Neural cell (in vitro differentiated cells): Measurements from ENCODE around the gene FMN2. TPM values are rescaled to one million over a fixed set of nuclear protein-coding genes. Genes with fewer than 3 reads are reported as not detected.

Source experiments
- H2AFZ ChIP-seq: fragments of 200-600, 300-800 bp; sonication (generic), shearing (Covaris generic); 2 replicates; pipeline ENCODE4 v1.6.0; 2014; ENCODE audit warnings: low read depth, mild to moderate bottlenecking, antibody characterized with exemption, low read length, moderate library complexity
- H3F3A ChIP-seq: fragments of 200-600 bp; shearing (Covaris generic); 2 replicates; pipeline ENCODE4 v1.6.1; 2016; ENCODE audit warnings: mild to moderate bottlenecking, moderate library complexity, mixed read lengths, antibody characterized with exemption, low read length; ENCODE audit not compliant: insufficient read depth, poor library complexity, severe bottlenecking
- H3K27ac ChIP-seq: fragments of 200-600, 300-800 bp; sonication (generic), shearing (Covaris generic); 2 replicates; pipeline ENCODE4 v1.5.1; 2014; ENCODE audit warnings: mild to moderate bottlenecking, low read length, moderate library complexity
- H3K27me3 ChIP-seq: fragments of 300-800, 200-600 bp; sonication (generic), shearing (Covaris generic); 2 replicates; pipeline ENCODE4 v1.6.0; 2014; ENCODE audit warnings: mild to moderate bottlenecking, low read depth, low read length, moderate library complexity; ENCODE audit not compliant: insufficient read depth
- H3K36me3 ChIP-seq: fragments of 300-800, 200-600 bp; sonication (generic), shearing (Covaris generic); 2 replicates; pipeline ENCODE4 v1.5.1; 2014; ENCODE audit warnings: mild to moderate bottlenecking, antibody characterized with exemption, low read length, moderate library complexity; ENCODE audit not compliant: insufficient read depth
- H3K4me2 ChIP-seq: fragments of 300-800, 200-600 bp; sonication (generic), shearing (Covaris generic); 2 replicates; pipeline ENCODE4 v1.6.0; 2014; ENCODE audit warnings: mild to moderate bottlenecking, low read length
- H3K4me3 ChIP-seq: fragments of 300-800, 200-600 bp; sonication (generic), shearing (Covaris generic); 2 replicates; pipeline ENCODE4 v1.5.1; 2014; ENCODE audit warnings: mild to moderate bottlenecking, low read length, moderate library complexity
- H3K79me2 ChIP-seq: fragments of 200-600 bp; shearing (Covaris generic); replicated peaks from 2 replicates; pipeline ENCODE4 v1.6.0; 2014; ENCODE audit warnings: mild to moderate bottlenecking, low read length, moderate library complexity; ENCODE audit not compliant: insufficient read depth
- H3K9ac ChIP-seq: fragments of 300-800, 200-600 bp; sonication (generic), shearing (Covaris generic); 2 replicates; pipeline ENCODE4 v1.6.1; 2016; ENCODE audit warnings: mild to moderate bottlenecking, low read length, mixed read lengths
- H3K9me2 ChIP-seq: fragments of 200-600 bp; shearing (Covaris generic); 2 replicates; pipeline ENCODE4 v1.6.1; 2016; ENCODE audit warnings: mild to moderate bottlenecking, low read length, mixed read lengths; ENCODE audit not compliant: insufficient read depth
- H3K9me3 ChIP-seq: fragments of 200-600, 300-800 bp; sonication (generic), shearing (Covaris generic); 2 replicates; pipeline ENCODE4 v1.6.1; 2016; ENCODE audit warnings: mild to moderate bottlenecking, mixed run types, low read length, moderate library complexity, mixed read lengths
- H4K20me1 ChIP-seq: fragments of 200-600 bp; shearing (Covaris generic); 2 replicates; pipeline ENCODE4 v1.6.1; 2016; ENCODE audit warnings: mild to moderate bottlenecking, mixed run types; ENCODE audit not compliant: insufficient read depth
- EP300 ChIP-seq: fragments of 450-650 bp; conservative IDR thresholded peaks from 2 replicates; pipeline ENCODE4 v1.6.1; 2014; ENCODE audit warnings: antibody characterized with exemption, mild to moderate bottlenecking, moderate library complexity; ENCODE audit not compliant: poor library complexity, severe bottlenecking
- EZH2 ChIP-seq: fragments of 200-600, 300-800 bp; shearing (Covaris generic), sonication (generic); IDR thresholded peaks from 2 replicates; pipeline ENCODE4 v1.6.1; 2014; ENCODE audit warnings: antibody characterized with exemption, low read length, borderline replicate concordance, mild to moderate bottlenecking; ENCODE audit not compliant: insufficient read depth, poor library complexity, severe bottlenecking
- MXI1 ChIP-seq: fragments of 450-650 bp; conservative IDR thresholded peaks from 2 replicates; pipeline ENCODE4 v1.6.1; 2014; ENCODE audit warnings: antibody characterized with exemption, mild to moderate bottlenecking; ENCODE audit not compliant: poor library complexity, severe bottlenecking
- POLR2AphosphoS5 ChIP-seq: IDR thresholded peaks from 2 replicates; pipeline ENCODE4 v1.6.1; 2012
- RAD21 ChIP-seq: fragments of 450-650 bp; conservative IDR thresholded peaks from 2 replicates; pipeline ENCODE4 v1.6.1; 2014; ENCODE audit warnings: antibody characterized with exemption, mild to moderate bottlenecking, moderate library complexity
- SMC3 ChIP-seq: fragments of 450-650 bp; conservative IDR thresholded peaks from 2 replicates; pipeline ENCODE4 v1.6.1; 2014; ENCODE audit warnings: antibody characterized with exemption, mild to moderate bottlenecking, moderate library complexity; ENCODE audit not compliant: poor library complexity
- TAF1 ChIP-seq: IDR thresholded peaks from 2 replicates; pipeline ENCODE4 v1.6.1; 2012; ENCODE audit warnings: low read depth
- polyA plus RNA-seq: library from polyadenylated mRNA; depleted of rRNA; stranded (reverse); fragments of >200 nt; gene quantifications from 2 replicates; pipeline ENCODE4 v1.2.3, GENCODE V29; 2014
- TF ChIP-seq, protein P1 (sequence below): IDR thresholded peaks from 2 replicates; pipeline ENCODE4 v1.6.1; 2012; ENCODE audit warnings: borderline replicate concordance
- TF ChIP-seq, protein P2 (sequence below): fragments of 450-650 bp; IDR thresholded peaks from 2 replicates; pipeline ENCODE4 v1.5.1; 2014; ENCODE audit warnings: antibody characterized with exemption, mild to moderate bottlenecking, moderate library complexity; ENCODE audit not compliant: poor library complexity, severe bottlenecking

Gene FMN2
- polyA plus RNA-seq, 1 donor from 2014 or later: 23.9 TPM

GRCh38 chr1:240219104-240219503 is 127.4 kb downstream of the FMN2 start:
- Histone ChIP-seq H3K36me3 (no peaks in the 10 kb centered on the region), H3K4me3 (no peak overlapping the region), H3K9me3 (no peaks in the 10 kb centered on the region), H3K9ac (no peak overlapping the region), H3K9me2 (no peaks in the 10 kb centered on the region), H2AFZ (no peak overlapping the region), H3F3A (no peaks in the 10 kb centered on the region), H3K27me3 (no peaks in the 10 kb centered on the region), H3K79me2 (no peaks in the 10 kb centered on the region), H3K27ac (no peak overlapping the region), H4K20me1 (no peaks in the 10 kb centered on the region), H3K4me2 (no peak overlapping the region)
- TF ChIP-seq EZH2 (no peak), TAF1 (no peak), POLR2AphosphoS5 (no peak), SMC3 (no peak), MXI1 (no peak), EP300 (no peak), RAD21 (no peak)
- TF ChIP-seq, protein P1, sequence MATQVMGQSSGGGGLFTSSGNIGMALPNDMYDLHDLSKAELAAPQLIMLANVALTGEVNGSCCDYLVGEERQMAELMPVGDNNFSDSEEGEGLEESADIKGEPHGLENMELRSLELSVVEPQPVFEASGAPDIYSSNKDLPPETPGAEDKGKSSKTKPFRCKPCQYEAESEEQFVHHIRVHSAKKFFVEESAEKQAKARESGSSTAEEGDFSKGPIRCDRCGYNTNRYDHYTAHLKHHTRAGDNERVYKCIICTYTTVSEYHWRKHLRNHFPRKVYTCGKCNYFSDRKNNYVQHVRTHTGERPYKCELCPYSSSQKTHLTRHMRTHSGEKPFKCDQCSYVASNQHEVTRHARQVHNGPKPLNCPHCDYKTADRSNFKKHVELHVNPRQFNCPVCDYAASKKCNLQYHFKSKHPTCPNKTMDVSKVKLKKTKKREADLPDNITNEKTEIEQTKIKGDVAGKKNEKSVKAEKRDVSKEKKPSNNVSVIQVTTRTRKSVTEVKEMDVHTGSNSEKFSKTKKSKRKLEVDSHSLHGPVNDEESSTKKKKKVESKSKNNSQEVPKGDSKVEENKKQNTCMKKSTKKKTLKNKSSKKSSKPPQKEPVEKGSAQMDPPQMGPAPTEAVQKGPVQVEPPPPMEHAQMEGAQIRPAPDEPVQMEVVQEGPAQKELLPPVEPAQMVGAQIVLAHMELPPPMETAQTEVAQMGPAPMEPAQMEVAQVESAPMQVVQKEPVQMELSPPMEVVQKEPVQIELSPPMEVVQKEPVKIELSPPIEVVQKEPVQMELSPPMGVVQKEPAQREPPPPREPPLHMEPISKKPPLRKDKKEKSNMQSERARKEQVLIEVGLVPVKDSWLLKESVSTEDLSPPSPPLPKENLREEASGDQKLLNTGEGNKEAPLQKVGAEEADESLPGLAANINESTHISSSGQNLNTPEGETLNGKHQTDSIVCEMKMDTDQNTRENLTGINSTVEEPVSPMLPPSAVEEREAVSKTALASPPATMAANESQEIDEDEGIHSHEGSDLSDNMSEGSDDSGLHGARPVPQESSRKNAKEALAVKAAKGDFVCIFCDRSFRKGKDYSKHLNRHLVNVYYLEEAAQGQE: no peak
- TF ChIP-seq, protein P2, sequence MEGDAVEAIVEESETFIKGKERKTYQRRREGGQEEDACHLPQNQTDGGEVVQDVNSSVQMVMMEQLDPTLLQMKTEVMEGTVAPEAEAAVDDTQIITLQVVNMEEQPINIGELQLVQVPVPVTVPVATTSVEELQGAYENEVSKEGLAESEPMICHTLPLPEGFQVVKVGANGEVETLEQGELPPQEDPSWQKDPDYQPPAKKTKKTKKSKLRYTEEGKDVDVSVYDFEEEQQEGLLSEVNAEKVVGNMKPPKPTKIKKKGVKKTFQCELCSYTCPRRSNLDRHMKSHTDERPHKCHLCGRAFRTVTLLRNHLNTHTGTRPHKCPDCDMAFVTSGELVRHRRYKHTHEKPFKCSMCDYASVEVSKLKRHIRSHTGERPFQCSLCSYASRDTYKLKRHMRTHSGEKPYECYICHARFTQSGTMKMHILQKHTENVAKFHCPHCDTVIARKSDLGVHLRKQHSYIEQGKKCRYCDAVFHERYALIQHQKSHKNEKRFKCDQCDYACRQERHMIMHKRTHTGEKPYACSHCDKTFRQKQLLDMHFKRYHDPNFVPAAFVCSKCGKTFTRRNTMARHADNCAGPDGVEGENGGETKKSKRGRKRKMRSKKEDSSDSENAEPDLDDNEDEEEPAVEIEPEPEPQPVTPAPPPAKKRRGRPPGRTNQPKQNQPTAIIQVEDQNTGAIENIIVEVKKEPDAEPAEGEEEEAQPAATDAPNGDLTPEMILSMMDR: no peak

DNA sequence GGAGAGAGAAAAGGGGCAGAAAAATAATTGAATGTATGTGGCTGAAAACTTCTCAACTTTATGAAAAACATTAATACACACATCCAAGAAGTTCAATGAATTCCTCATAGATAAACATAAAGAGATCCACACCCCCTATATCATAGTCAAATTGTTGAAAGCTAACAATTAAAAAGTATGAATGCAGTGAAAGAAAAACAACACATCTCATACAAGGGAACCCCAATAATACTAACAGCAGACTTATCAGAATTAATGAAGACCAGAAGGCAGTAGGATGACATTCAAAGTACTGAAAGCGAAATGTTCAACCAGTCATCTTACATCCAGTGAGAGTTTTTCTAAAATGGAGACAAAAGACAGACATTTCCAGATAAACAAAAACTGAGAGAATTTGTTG is 134.4 kb downstream of the FMN2 start:
- Histone ChIP-seq H3K4me2 (no peak overlapping the region), H3K9me2 (no peaks in the 10 kb centered on the region), H3K36me3 (no peaks in the 10 kb centered on the region), H3K79me2 (no peaks in the 10 kb centered on the region), H3F3A (no peaks in the 10 kb centered on the region), H4K20me1 (no peaks in the 10 kb centered on the region), H2AFZ (no peak overlapping the region), H3K27me3 (no peaks in the 10 kb centered on the region), H3K27ac (no peak overlapping the region), H3K9ac (no peak overlapping the region), H3K9me3 (peaks cover 3% of the 10 kb centered on the region), H3K4me3 (no peak overlapping the region)
- no peak for TF ChIP-seq RAD21
- TF ChIP-seq TAF1: no peak
- TF ChIP-seq, protein P2: no peak
